CD14-positive monocyte (primary cell): ENCODE measurements around the gene PLEKHM3. TPM values are rescaled to one million over a fixed set of nuclear protein-coding genes. Genes with fewer than 3 reads are reported as not detected.

Source experiments
- DNase-seq, 3 donors: peaks; one replicate each; pipeline ENCODE4 v3.0.0-alpha.2; 2011 to 2022
- H2AFZ ChIP-seq: 2 replicates; pipeline ENCODE4 v1.6.0; 2012; ENCODE audit warnings: mild to moderate bottlenecking, low read depth, low read length, inconsistent platforms; ENCODE audit not compliant: insufficient read depth, poor library complexity, severe bottlenecking
- H3K27ac ChIP-seq, 2 donors: 1 replicate in 1 of 2; 2 replicates in 1 of 2; pipeline ENCODE4 v1.5.1; 2012 to 2013; ENCODE audit warnings: low read length in 2 of 2, control low read depth in 1 of 2, inconsistent platforms in 1 of 2, low read depth in 1 of 2, mild to moderate bottlenecking in 1 of 2
- H3K27me3 ChIP-seq, 2 donors: one replicate each; pipeline versions ENCODE4 v1.6.0 to v1.6.1; 2011 to 2013; ENCODE audit warnings: low read length in 2 of 2; ENCODE audit not compliant: control insufficient read depth in 2 of 2, insufficient read depth in 2 of 2
- H3K36me3 ChIP-seq, 2 donors: replicated peaks in 1 of 2; 1 replicate in 1 of 2; 2 replicates in 1 of 2; pipeline versions ENCODE4 v1.5.1 to v1.6.1; 2012 to 2013; ENCODE audit warnings: low read length in 2 of 2, control low read depth in 1 of 2, inconsistent platforms in 1 of 2, mild to moderate bottlenecking in 1 of 2; ENCODE audit not compliant: insufficient read depth in 2 of 2, control insufficient read depth in 1 of 2
- H3K4me1 ChIP-seq, 2 donors: 1 replicate in 1 of 2; 2 replicates in 1 of 2; pipeline versions ENCODE4 v1.5.1 to v1.6.1; 2012 to 2013; ENCODE audit warnings: low read length in 2 of 2, control low read depth in 1 of 2, inconsistent platforms in 1 of 2, mild to moderate bottlenecking in 1 of 2, moderate library complexity in 1 of 2; ENCODE audit not compliant: insufficient read depth in 2 of 2, control insufficient read depth in 1 of 2
- H3K4me2 ChIP-seq: replicated peaks from 2 replicates; pipeline ENCODE3; 2012; ENCODE audit warnings: low read length, moderate library complexity, mild to moderate bottlenecking; ENCODE audit not compliant: poor library complexity, severe bottlenecking; ENCODE audit errors: extremely low read depth
- H3K4me3 ChIP-seq, 3 experiments: fragments of 200-600 bp in 1 of 3; sonication (generic) in 1 of 3; replicated peaks in 1 of 3; 1 replicate in 2 of 3; 2 replicates in 1 of 3; pipeline ENCODE4 v1.5.1; 2011 to 2013; ENCODE audit warnings: low read length in 3 of 3, mild to moderate bottlenecking in 3 of 3, control low read depth in 2 of 3, low read depth in 2 of 3, inconsistent platforms in 1 of 3, moderate library complexity in 1 of 3
- H3K79me2 ChIP-seq: 2 replicates; pipeline ENCODE4 v1.6.0; 2012; ENCODE audit warnings: mild to moderate bottlenecking, control low read depth, inconsistent platforms, low read length, moderate library complexity; ENCODE audit not compliant: insufficient read depth
- H3K9ac ChIP-seq: 2 replicates; pipeline ENCODE4 v1.6.0; 2017; ENCODE audit warnings: low read length, mild to moderate bottlenecking; ENCODE audit not compliant: insufficient read depth, poor library complexity, severe bottlenecking
- H3K9me3 ChIP-seq, 2 donors: replicated peaks in 1 of 2; 1 replicate in 1 of 2; 2 replicates in 1 of 2; pipeline versions ENCODE4 v1.5.1 to v1.6.1; 2012 to 2013; ENCODE audit warnings: low read length in 2 of 2, control low read depth in 1 of 2; ENCODE audit not compliant: control insufficient read depth in 1 of 2, insufficient read depth in 1 of 2
- H4K20me1 ChIP-seq: 2 replicates; pipeline ENCODE4 v1.6.0; 2012; ENCODE audit warnings: mild to moderate bottlenecking, low read length, control low read depth, moderate library complexity; ENCODE audit not compliant: insufficient read depth
- H3K27ac Mint-ChIP-seq, 7 donors: one replicate each; pipeline ENCODE4 v1.8.0; 2020; ENCODE audit warnings: mild to moderate bottlenecking in 7 of 7, mixed read lengths in 7 of 7, moderate library complexity in 6 of 7, inconsistent platforms in 2 of 7
- H3K27me3 Mint-ChIP-seq, 3 donors: one replicate each; pipeline ENCODE4 v1.8.0; 2021 to 2022; ENCODE audit warnings: low read depth in 3 of 3, mild to moderate bottlenecking in 3 of 3, mixed read lengths in 3 of 3, moderate library complexity in 3 of 3, inconsistent platforms in 1 of 3
- H3K36me3 Mint-ChIP-seq, 2 donors: one replicate each; pipeline ENCODE4 v1.8.0; 2020; ENCODE audit warnings: mixed read lengths in 2 of 2, inconsistent platforms in 1 of 2, mild to moderate bottlenecking in 1 of 2
- H3K4me1 Mint-ChIP-seq: one replicate; pipeline ENCODE4 v1.8.0; 2020; ENCODE audit warnings: mild to moderate bottlenecking, mixed read lengths
- H3K4me3 Mint-ChIP-seq, 2 donors: one replicate each; pipeline ENCODE4 v1.8.0; 2020; ENCODE audit warnings: mild to moderate bottlenecking in 2 of 2, mixed read lengths in 2 of 2, moderate library complexity in 1 of 2
- H3K9me3 Mint-ChIP-seq, 7 donors: one replicate each; pipeline ENCODE4 v1.8.0; 2020 to 2022; ENCODE audit warnings: mixed read lengths in 7 of 7, mild to moderate bottlenecking in 6 of 7, moderate library complexity in 6 of 7, inconsistent platforms in 2 of 7
- WGBS: methylation state at CpG from one replicate; pipeline ENCODE4 v1.1.5; 2013; ENCODE audit warnings: missing lambda C conversion rate; ENCODE audit not compliant: insufficient coverage; 5-methylcytosine and 5-hydroxymethylcytosine counted together
- intact Hi-C, 2 donors: fragments of 100-400 bp; cut with micrococcal nuclease; formaldehyde crosslinking; loops; one replicate each; pipeline versions ENCODE4 v1.15.0 to v1.15.1; 2023
- polyA plus RNA-seq, 3 donors: library from polyadenylated mRNA; depleted of rRNA in 1 of 3; unstranded in 2 of 3; stranded (reverse) in 1 of 3; fragments of 300-500 nt in 2 of 3; fragments of >200 nt in 1 of 3; fragmentation: Illumina TruSeq in 2 of 3; gene quantifications; 1 replicate in 2 of 3; 2 replicates in 1 of 3; pipeline ENCODE4 v1.2.3, GENCODE V29; 2012 to 2021
- TF ChIP-seq, protein P1 (sequence below): fragments of 200-600 bp; IDR thresholded peaks from one replicate; pipeline ENCODE4 v1.8.0; 2022; ENCODE audit warnings: antibody characterized with exemption, mild to moderate bottlenecking

Gene PLEKHM3
- polyA plus RNA-seq, 3 donors = 3.0 to 8.0 (median 3.0) TPM

DNA sequence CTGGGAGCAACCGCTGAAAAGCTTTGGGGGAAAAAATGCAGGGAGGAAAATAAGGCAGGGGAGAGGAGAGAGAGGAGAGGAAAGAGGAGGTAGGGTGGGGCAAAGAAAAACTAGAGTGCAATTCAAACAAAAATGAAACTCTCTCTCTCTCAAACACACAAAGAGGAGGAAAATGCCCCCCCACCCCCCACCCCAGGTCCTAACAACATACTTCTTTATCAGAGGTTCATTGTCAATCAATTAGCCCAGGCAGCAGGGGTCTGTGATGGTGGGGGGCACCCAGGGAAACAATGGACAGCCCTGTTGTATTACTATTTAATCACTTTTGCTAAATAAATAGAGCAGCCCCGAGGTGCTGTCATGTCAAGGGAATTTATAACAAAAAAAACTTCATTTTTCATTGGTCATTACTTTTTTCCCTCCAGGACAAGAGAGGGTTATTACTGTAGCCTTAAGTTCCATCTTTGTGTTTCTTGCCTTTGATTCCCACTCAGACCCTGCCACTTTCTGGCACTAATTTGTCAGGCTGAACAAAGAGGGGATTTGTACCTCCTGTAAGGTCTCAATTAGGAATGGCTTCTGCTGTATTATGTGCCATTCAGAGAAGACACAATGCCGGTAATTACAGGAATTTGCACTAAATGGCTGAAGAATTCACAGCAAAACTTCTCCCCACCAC is 55.0 kb downstream of the PLEKHM3 start:
- Mint-ChIP-seq H3K27me3 (no peaks in the 10 kb centered on the region), H3K27ac (peak overlapping the region in 1 of 7 donors; percentile 24), H3K4me1 (peaks cover 35% of the 10 kb centered on the region), H3K4me3 (no peak overlapping the region), H3K9me3 (peaks cover 0 to 1% (median 0%) of the 10 kb centered on the region in 7 donors), H3K36me3 (peaks cover 9 to 11% of the 10 kb centered on the region in 2 donors)
- Histone ChIP-seq H3K36me3 (peaks cover 0 to 2% of the 10 kb centered on the region in 2 donors), H3K4me3 (no peak overlapping the region), H3K27ac (no peak overlapping the region), H3K9me3 (no peaks in the 10 kb centered on the region), H2AFZ (no peak overlapping the region), H3K79me2 (peaks cover 4% of the 10 kb centered on the region), H3K4me1 (peaks cover 7 to 15% of the 10 kb centered on the region in 2 donors), H3K4me2 (no peak overlapping the region), H3K9ac (no peak overlapping the region), H3K27me3 (no peaks in the 10 kb centered on the region), H4K20me1 (peaks cover 19% of the 10 kb centered on the region)
- DNase-seq = no peak
- TF ChIP-seq, protein P1, sequence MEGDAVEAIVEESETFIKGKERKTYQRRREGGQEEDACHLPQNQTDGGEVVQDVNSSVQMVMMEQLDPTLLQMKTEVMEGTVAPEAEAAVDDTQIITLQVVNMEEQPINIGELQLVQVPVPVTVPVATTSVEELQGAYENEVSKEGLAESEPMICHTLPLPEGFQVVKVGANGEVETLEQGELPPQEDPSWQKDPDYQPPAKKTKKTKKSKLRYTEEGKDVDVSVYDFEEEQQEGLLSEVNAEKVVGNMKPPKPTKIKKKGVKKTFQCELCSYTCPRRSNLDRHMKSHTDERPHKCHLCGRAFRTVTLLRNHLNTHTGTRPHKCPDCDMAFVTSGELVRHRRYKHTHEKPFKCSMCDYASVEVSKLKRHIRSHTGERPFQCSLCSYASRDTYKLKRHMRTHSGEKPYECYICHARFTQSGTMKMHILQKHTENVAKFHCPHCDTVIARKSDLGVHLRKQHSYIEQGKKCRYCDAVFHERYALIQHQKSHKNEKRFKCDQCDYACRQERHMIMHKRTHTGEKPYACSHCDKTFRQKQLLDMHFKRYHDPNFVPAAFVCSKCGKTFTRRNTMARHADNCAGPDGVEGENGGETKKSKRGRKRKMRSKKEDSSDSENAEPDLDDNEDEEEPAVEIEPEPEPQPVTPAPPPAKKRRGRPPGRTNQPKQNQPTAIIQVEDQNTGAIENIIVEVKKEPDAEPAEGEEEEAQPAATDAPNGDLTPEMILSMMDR = no peak
- no CpG with 5 or more reads among the region's 3 CpGs for WGBS
- intact Hi-C loops = no loop called here

- Histone ChIP-seq H3K4me2 (no peak overlapping the region), H3K4me3 (no peak overlapping the region), H3K9me3 (no peaks in the 10 kb centered on the region), H3K27ac (no peak overlapping the region), H2AFZ (no peak overlapping the region), H3K4me1 (peaks cover 5 to 6% of the 10 kb centered on the region in 2 donors), H4K20me1 (peaks cover 18% of the 10 kb centered on the region), H3K9ac (no peak overlapping the region), H3K36me3 (peaks cover 2% of the 10 kb centered on the region in 2 donors), H3K79me2 (peaks cover 4% of the 10 kb centered on the region), H3K27me3 (no peaks in the 10 kb centered on the region)
- DNase-seq = no peak
- H3K4me1 Mint-ChIP-seq = peaks cover 26% of the 10 kb centered on the region
- peak overlapping the region in 1 of 7 donors; percentile 27 for H3K27ac Mint-ChIP-seq
- no peaks in the 10 kb centered on the region for H3K27me3 Mint-ChIP-seq
- H3K36me3 Mint-ChIP-seq = peaks cover 10 to 18% of the 10 kb centered on the region in 2 donors
- intact Hi-C loops = no loop called here
- H3K4me3 Mint-ChIP-seq = no peak overlapping the region
- TF ChIP-seq, protein P1 = no peak
- peaks cover 0 to 1% (median 0%) of the 10 kb centered on the region in 7 donors for H3K9me3 Mint-ChIP-seq
- WGBS = 100% methylated on average over 1 of the region's 2 CpGs
Measured at GRCh38 chr2:207969249-207969648, 56.1 kb downstream of the PLEKHM3 start.
